ENCODE measurements around the gene INPP5J. TPM values are rescaled to one million over a fixed set of nuclear protein-coding genes. Genes with fewer than 3 reads are reported as not detected.

The INPP5J gene
- total and polyA plus RNA-seq, 10 of the 15 experiments (the other 5 are each of a cell fraction or from before 2014, with no cell fraction given) = 0.18 to 2.8 (median 1.5) TPM; not detected in 1

DNA sequence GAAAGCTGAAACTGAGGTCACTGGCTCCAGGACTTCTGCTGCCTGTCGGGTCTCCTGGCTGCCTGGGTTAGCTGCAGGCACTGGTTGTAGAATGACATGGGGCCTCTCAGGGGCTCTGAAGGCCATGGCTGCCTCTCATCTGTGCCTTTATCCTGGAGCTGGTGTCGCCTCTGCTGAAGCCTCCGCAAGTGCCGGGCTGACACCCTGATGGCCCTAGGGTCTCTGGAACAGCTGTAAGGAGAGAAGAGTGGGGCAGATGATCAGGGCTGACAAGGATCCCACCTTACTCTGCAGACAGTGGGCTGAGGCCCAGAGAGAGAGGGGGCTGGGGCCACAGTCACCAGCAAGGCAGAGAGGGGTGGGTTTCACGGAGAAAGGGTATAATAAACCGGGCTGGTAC, 12.9 kb downstream of the INPP5J start (continued):
- TF ChIP-seq, protein P1, sequence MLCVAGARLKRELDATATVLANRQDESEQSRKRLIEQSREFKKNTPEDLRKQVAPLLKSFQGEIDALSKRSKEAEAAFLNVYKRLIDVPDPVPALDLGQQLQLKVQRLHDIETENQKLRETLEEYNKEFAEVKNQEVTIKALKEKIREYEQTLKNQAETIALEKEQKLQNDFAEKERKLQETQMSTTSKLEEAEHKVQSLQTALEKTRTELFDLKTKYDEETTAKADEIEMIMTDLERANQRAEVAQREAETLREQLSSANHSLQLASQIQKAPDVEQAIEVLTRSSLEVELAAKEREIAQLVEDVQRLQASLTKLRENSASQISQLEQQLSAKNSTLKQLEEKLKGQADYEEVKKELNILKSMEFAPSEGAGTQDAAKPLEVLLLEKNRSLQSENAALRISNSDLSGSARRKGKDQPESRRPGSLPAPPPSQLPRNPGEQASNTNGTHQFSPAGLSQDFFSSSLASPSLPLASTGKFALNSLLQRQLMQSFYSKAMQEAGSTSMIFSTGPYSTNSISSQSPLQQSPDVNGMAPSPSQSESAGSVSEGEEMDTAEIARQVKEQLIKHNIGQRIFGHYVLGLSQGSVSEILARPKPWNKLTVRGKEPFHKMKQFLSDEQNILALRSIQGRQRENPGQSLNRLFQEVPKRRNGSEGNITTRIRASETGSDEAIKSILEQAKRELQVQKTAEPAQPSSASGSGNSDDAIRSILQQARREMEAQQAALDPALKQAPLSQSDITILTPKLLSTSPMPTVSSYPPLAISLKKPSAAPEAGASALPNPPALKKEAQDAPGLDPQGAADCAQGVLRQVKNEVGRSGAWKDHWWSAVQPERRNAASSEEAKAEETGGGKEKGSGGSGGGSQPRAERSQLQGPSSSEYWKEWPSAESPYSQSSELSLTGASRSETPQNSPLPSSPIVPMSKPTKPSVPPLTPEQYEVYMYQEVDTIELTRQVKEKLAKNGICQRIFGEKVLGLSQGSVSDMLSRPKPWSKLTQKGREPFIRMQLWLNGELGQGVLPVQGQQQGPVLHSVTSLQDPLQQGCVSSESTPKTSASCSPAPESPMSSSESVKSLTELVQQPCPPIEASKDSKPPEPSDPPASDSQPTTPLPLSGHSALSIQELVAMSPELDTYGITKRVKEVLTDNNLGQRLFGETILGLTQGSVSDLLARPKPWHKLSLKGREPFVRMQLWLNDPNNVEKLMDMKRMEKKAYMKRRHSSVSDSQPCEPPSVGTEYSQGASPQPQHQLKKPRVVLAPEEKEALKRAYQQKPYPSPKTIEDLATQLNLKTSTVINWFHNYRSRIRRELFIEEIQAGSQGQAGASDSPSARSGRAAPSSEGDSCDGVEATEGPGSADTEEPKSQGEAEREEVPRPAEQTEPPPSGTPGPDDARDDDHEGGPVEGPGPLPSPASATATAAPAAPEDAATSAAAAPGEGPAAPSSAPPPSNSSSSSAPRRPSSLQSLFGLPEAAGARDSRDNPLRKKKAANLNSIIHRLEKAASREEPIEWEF (IDR thresholded peaks at IDR 0.05; ENCODE audit: insufficient replicate concordance, low read depth, low read length) = no peak
- TF ChIP-seq ZNF384 (IDR thresholded peaks at IDR 0.05; ENCODE audit: borderline replicate concordance, low read depth, low read length) (no peak), IKZF1 (conservative IDR thresholded peaks at IDR 0.05) (no peak), CEBPB (IDR thresholded peaks at IDR 0.05; ENCODE audit: borderline replicate concordance in 1 of 2, low read depth in 2 of 2, low read length in 2 of 2) (no peak)
- TF ChIP-seq, protein P2, sequence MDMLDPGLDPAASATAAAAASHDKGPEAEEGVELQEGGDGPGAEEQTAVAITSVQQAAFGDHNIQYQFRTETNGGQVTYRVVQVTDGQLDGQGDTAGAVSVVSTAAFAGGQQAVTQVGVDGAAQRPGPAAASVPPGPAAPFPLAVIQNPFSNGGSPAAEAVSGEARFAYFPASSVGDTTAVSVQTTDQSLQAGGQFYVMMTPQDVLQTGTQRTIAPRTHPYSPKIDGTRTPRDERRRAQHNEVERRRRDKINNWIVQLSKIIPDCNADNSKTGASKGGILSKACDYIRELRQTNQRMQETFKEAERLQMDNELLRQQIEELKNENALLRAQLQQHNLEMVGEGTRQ (IDR thresholded peaks at IDR 0.05; ENCODE audit: borderline replicate concordance, low read depth, low read length) = no peak
- TF ChIP-seq, protein P3, sequence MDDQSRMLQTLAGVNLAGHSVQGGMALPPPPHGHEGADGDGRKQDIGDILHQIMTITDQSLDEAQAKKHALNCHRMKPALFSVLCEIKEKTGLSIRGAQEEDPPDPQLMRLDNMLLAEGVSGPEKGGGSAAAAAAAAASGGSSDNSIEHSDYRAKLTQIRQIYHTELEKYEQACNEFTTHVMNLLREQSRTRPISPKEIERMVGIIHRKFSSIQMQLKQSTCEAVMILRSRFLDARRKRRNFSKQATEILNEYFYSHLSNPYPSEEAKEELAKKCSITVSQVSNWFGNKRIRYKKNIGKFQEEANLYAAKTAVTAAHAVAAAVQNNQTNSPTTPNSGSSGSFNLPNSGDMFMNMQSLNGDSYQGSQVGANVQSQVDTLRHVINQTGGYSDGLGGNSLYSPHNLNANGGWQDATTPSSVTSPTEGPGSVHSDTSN (IDR thresholded peaks at IDR 0.05; ENCODE audit: insufficient replicate concordance, low read depth, low read length) = no peak
- TF ChIP-seq, protein P4, sequence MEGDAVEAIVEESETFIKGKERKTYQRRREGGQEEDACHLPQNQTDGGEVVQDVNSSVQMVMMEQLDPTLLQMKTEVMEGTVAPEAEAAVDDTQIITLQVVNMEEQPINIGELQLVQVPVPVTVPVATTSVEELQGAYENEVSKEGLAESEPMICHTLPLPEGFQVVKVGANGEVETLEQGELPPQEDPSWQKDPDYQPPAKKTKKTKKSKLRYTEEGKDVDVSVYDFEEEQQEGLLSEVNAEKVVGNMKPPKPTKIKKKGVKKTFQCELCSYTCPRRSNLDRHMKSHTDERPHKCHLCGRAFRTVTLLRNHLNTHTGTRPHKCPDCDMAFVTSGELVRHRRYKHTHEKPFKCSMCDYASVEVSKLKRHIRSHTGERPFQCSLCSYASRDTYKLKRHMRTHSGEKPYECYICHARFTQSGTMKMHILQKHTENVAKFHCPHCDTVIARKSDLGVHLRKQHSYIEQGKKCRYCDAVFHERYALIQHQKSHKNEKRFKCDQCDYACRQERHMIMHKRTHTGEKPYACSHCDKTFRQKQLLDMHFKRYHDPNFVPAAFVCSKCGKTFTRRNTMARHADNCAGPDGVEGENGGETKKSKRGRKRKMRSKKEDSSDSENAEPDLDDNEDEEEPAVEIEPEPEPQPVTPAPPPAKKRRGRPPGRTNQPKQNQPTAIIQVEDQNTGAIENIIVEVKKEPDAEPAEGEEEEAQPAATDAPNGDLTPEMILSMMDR (IDR thresholded peaks at IDR 0.05 in 2 of 3, conservative IDR thresholded peaks at IDR 0.05 in 1 of 3; ENCODE audit: control insufficient read depth in 2 of 3, extremely low read depth in 1 of 3, insufficient read depth in 1 of 3, low read depth in 3 of 3, low read length in 3 of 3) = no peak

Data from GM12878 (cell line).